ENCODE results near the gene AKTIP. TPM values are rescaled to one million over a fixed set of nuclear protein-coding genes. Genes with fewer than 3 reads are reported as not detected.
"Not testable (repeated sequence)": the region's sequence is repeated elsewhere in the genome, so short reads cannot be mapped to it uniquely, and the experiment has no call there.

Gene AKTIP
- total RNA-seq, 1 donor = 29.6 TPM

DNA sequence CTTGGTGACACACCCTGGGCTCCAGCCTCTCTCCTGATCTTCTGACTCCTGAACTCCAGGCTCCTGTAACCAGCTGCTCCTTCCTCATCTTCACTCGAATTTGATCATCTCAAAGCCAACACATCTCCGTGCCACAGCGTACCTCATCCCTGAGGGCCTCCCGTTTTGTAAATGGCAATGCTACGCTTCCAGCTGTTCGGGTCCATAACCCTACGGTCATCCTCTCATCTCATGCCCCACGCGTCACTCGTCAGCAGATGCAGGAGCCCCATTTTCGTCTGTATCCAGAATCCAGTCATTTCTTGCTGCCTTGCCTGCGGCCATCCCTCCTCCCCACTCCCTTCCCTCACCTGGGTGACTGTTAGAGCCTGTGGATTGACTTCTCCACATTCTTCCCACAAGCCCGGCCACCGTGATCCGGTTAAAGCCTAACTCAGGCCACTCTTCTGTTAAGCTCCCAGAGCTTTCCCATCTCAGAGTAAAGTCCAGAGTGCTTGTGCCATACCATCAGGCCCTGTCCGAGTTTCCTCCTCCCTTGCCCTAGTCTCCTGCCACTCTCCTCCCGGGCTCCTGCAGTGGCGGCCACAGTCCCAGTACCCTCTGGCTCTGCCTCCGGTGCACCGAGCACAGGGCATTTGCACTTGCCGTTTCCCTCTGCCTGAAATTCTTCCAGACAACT lies 20.3 kb upstream of the AKTIP start:
- H3K4me3 ChIP-seq (ENCODE audit: low read depth, low read length) = no peak overlapping the region
- no peak for DNase-seq (ENCODE audit: low read depth)
- TF ChIP-seq, protein P1, sequence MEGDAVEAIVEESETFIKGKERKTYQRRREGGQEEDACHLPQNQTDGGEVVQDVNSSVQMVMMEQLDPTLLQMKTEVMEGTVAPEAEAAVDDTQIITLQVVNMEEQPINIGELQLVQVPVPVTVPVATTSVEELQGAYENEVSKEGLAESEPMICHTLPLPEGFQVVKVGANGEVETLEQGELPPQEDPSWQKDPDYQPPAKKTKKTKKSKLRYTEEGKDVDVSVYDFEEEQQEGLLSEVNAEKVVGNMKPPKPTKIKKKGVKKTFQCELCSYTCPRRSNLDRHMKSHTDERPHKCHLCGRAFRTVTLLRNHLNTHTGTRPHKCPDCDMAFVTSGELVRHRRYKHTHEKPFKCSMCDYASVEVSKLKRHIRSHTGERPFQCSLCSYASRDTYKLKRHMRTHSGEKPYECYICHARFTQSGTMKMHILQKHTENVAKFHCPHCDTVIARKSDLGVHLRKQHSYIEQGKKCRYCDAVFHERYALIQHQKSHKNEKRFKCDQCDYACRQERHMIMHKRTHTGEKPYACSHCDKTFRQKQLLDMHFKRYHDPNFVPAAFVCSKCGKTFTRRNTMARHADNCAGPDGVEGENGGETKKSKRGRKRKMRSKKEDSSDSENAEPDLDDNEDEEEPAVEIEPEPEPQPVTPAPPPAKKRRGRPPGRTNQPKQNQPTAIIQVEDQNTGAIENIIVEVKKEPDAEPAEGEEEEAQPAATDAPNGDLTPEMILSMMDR (IDR thresholded peaks at IDR 0.05; ENCODE audit: insufficient read depth, low read length) = no peak

DNA sequence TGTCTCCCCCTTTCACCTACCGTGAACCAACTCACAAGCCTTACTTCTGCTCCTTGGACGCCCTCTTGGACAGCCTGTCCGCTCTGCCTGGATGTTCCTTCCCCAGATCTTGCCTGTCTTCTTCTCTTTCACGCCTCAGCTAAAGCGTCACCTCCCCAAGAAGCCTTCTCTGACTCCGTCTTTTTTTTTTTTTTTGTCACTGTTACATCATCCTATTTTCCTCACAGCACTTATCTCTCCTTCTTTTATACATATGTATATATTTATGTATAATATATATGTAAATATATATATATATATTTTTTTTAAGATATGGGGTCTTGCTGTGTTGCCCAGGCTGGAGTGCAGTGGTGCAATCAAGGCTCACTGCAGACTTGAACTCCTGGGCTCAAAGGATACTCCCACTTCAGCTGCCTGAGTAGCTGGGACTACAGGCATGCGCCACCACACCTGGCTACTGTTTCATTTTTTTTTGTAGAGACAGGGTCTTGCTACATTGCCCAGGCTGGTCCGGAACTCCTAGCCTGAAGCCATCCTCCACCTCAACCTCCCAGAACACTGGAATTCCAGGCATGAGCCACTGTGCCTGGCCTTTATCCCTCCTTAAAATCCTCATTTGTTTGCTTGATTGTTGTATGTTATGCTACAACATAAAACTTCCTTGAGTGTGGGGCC lies 16.5 kb upstream of the AKTIP start:
- TF ChIP-seq, protein P1 (IDR thresholded peaks at IDR 0.05; ENCODE audit: insufficient read depth, low read length) = no peak
- DNase-seq (ENCODE audit: low read depth) = no peak
- H3K4me3 ChIP-seq (ENCODE audit: low read depth, low read length) = no peak overlapping the region

DNA sequence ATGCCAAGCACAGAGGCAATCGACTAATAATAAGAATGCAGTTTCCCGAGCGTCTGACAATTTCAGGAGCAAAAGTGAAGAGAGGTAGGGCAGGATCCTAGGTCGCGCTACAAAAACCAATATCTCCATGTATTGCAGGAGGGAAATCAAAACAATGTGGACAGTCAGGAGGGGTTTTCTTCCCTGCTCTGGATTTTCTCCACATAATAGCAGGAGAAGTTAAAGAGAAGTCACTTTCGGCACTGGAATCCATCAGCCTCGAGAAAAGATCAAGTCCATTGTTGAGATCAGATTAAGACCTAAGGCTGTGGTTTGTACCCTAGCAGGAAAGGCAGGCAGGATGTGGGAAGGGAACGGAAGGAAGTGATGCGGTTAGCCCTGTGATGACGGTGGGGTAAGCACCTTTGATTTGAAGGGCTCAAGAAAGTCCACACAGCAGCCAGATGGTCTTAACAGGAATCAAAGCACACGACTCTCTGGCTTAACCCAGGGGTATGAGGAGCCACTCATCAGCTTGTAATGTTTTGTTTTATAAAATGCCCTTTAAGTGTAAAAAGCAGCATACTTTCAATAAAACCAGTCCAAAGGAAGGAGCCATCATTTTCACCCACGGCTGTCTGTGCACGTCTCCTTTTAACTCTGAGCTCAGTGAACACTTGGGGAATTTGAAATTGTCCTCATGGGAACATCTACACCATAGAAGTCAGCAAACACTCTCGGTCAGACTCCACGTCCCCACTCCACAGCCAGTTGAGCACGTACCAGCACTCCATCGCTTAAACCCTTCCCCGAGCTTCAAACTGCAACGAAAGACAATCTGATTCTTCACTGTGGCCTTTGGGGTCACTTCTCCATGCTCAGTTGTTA lies 15.8 kb upstream of the AKTIP start:
- H3K4me3 ChIP-seq (ENCODE audit: low read depth, low read length) = no peak overlapping the region
- TF ChIP-seq, protein P1 (IDR thresholded peaks at IDR 0.05; ENCODE audit: insufficient read depth, low read length) = no peak
- peak; percentile 72 for DNase-seq (ENCODE audit: low read depth)

DNA sequence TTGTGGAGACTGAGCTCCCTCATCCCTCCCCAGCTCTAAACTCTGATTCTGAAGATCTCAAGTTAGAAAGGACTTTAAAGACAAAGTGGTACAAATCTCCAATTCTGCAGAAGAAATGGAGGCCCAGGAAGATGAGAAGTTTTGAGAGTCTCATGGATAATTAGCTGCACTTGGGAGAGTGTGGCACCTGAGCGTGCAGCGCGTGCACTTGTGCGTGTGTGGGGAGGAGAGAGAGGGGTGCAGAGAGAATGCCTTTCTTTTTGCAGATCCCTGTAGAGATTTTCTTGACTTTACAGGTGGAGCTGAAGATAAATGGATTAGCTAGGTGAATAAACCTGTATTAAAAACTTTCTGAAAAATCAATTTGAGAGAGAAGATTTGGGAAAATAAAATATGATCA lies 14.8 kb upstream of the AKTIP start:
- H3K4me3 ChIP-seq (ENCODE audit: low read depth, low read length) = no peak overlapping the region
- TF ChIP-seq, protein P1 (IDR thresholded peaks at IDR 0.05; ENCODE audit: insufficient read depth, low read length) = no peak
- no peak for DNase-seq (ENCODE audit: low read depth)

DNA sequence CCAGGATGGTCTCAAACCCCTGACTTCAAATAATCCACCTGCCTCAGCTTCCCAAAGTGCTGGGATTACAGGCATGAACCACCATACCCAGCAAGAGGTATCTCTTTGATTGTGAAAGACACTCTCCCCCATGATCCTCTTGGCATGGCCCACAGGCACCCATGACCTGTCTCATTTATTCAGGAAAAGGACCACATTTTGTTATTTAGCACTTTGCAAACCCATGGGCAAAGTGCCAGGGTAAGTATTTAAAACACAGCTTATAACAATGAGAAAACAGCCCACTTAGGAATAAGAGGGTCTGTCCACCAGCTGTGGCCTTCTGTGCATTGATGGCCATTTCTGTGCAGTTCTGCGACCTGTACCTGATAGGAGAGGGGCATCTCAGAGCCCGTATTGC lies 12.8 kb upstream of the AKTIP start:
- DNase-seq (ENCODE audit: low read depth) = no peak
- TF ChIP-seq, protein P1 (IDR thresholded peaks at IDR 0.05; ENCODE audit: insufficient read depth, low read length) = no peak
- no peak overlapping the region for H3K4me3 ChIP-seq (ENCODE audit: low read depth, low read length)

DNA sequence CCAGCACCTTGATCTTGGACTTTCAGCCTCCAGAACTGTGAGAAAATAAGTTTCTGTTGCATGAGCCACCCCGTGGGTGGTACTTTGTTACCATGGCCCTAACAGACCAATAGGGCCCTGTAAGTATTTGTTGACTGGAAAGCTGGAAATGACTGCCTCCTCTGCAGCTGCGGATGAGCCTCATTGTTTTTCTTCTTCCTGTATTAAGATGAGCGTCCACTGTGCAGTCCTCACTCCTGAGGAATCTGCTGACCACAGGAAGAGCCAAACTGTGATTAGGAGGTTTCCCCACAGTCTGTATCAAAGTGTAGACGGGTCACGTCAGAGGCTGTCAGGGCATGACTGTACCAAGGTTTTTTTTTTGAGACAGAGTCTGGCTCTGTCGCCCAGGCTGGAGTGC lies 12.2 kb upstream of the AKTIP start:
- DNase-seq (ENCODE audit: low read depth) = no peak
- H3K4me3 ChIP-seq (ENCODE audit: low read depth, low read length) = no peak overlapping the region
- TF ChIP-seq, protein P1 (IDR thresholded peaks at IDR 0.05; ENCODE audit: insufficient read depth, low read length) = no peak

DNA sequence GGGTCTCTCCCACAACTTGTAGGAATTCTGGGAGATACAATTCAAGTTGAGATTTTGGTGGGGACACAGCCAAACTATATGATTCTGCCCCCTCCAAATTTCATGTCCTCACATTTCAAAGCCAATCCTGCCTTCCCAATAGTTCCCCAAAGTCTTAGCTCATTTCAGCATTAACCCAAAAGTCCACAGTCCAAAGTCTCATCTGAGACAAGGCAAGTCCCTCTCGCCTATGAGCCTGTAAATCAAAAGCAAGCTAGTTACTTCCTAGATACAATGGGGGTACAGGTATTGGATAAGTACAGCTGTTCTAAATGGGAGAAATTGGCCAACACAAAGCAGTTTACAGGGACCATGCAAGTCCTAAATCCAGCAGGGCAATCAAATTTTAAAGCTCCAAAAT lies 9.8 kb upstream of the AKTIP start:
- DNase-seq (ENCODE audit: low read depth); H3K4me3 ChIP-seq (ENCODE audit: low read depth, low read length): not testable (repeated sequence)
